GM12878 (cell line): ENCODE measurements around the gene CNPY1. TPM values are rescaled to one million over a fixed set of nuclear protein-coding genes. Genes with fewer than 3 reads are reported as not detected.

ENCODE experiments used
- ATAC-seq: fragments of 200-7000 bp; cut with Tn5 transposase; 3 replicates; pipeline ENCODE4 v1.9.1; 2020; ENCODE audit warnings: mild to moderate bottlenecking, moderate library complexity
- BruUV-seq: library from RNA; stranded (reverse); fragments of 400-500 nt; replicated peaks from 2 replicates; lab custom pipeline; 2021; lab: Mats Ljungman, UMichigan
- CTCF ChIA-PET: fragments of 300-600 bp; sonication (Branson Sonifier 250); formaldehyde crosslinking; extraction: SDS; loops from one replicate; lab custom pipeline; 2021; ENCODE audit warnings: inconsistent platforms; lab: Yijun Ruan, JAX
- POLR2A ChIA-PET: fragments of 350-600 bp; formaldehyde crosslinking; extraction: SDS; loops from one replicate; lab custom pipeline; 2021; ENCODE audit warnings: inconsistent platforms; lab: Charles Lee
- RAD21 ChIA-PET: fragments of 300-600 bp; sonication (Branson Sonifier 250); formaldehyde crosslinking; loops from one replicate; lab custom pipeline; 2023; ENCODE audit warnings: antibody characterized with exemption; ENCODE audit not compliant: unreplicated experiment; lab: Charles Lee
- SMC1A ChIA-PET: fragments of 300-600 bp; sonication (Branson Sonifier 250); formaldehyde crosslinking; loops from one replicate; lab custom pipeline; 2023; ENCODE audit not compliant: unreplicated experiment, uncharacterized antibody; lab: Charles Lee
- DNase-seq: peaks from one replicate; pipeline ENCODE4 v3.0.0-alpha.2; 2011; ENCODE audit warnings: low read depth, low spot score
- FAIRE-seq: peaks from 3 replicates; lab custom pipeline; 2011; peaks lifted over from hg19 to GRCh38; lab: Jason Lieb, UNC
- H2AFZ ChIP-seq: 2 replicates; pipeline ENCODE4 v1.6.0; 2011; ENCODE audit warnings: low read depth, low read length, control low read depth; ENCODE audit not compliant: control insufficient read depth
- H3K27ac ChIP-seq: 2 replicates; pipeline ENCODE4 v1.5.1; 2011; ENCODE audit warnings: control low read depth; ENCODE audit not compliant: control insufficient read depth, insufficient read depth
- H3K27me3 ChIP-seq, 2 experiments: replicated peaks in 1 of 2; 2 replicates each; pipeline versions ENCODE4 v1.6.0 to v1.6.1; 2011; ENCODE audit warnings: low read length in 1 of 2; ENCODE audit not compliant: control insufficient read depth in 2 of 2, insufficient read depth in 2 of 2
- H3K36me3 ChIP-seq, 2 experiments: 2 replicates each; pipeline ENCODE4 v1.5.1; 2011; ENCODE audit warnings: low read length in 1 of 2; ENCODE audit not compliant: control insufficient read depth in 2 of 2, insufficient read depth in 2 of 2
- H3K4me1 ChIP-seq: 2 replicates; pipeline ENCODE4 v1.6.1; 2011; ENCODE audit warnings: mild to moderate bottlenecking, low read length, moderate library complexity, mixed read lengths; ENCODE audit not compliant: control insufficient read depth, insufficient read depth
- H3K4me2 ChIP-seq: 2 replicates; pipeline ENCODE4 v1.6.0; 2011; ENCODE audit warnings: control low read depth; ENCODE audit not compliant: control insufficient read depth, insufficient read depth
- H3K4me3 ChIP-seq: fragments of 200-600 bp; sonication (generic); 2 replicates; pipeline ENCODE4 v1.5.1; 2016
- H3K79me2 ChIP-seq: 2 replicates; pipeline ENCODE4 v1.6.0; 2011; ENCODE audit warnings: low read length; ENCODE audit not compliant: control insufficient read depth, insufficient read depth
- H3K9ac ChIP-seq: 2 replicates; pipeline ENCODE4 v1.8.0; 2011; ENCODE audit warnings: low read length, control low read depth, mixed read lengths; ENCODE audit not compliant: control insufficient read depth, insufficient read depth
- H3K9me3 ChIP-seq: replicated peaks from 3 replicates; pipeline ENCODE4 v1.5.1; 2011; ENCODE audit warnings: mild to moderate bottlenecking, low read length; ENCODE audit not compliant: control insufficient read depth, insufficient read depth
- H4K20me1 ChIP-seq: 2 replicates; pipeline ENCODE4 v1.6.0; 2011; ENCODE audit not compliant: control insufficient read depth, insufficient read depth
- CUX1 ChIP-seq: IDR thresholded peaks from 2 replicates; pipeline ENCODE4 v1.6.1; 2012; ENCODE audit warnings: improper control_type of control experiment, low read depth, low read length; ENCODE audit not compliant: insufficient replicate concordance
- EZH2 ChIP-seq: IDR thresholded peaks from 2 replicates; pipeline ENCODE4 v1.6.1; 2012; ENCODE audit warnings: low read depth, mild to moderate bottlenecking, control low read depth, inconsistent platforms, low read length, borderline replicate concordance; ENCODE audit not compliant: control insufficient read depth
- IRF5 ChIP-seq: fragments of 450-650 bp; IDR thresholded peaks from 2 replicates; pipeline ENCODE4 v1.6.1; 2017; ENCODE audit warnings: borderline replicate concordance
- JUND ChIP-seq: IDR thresholded peaks from 2 replicates; pipeline ENCODE4 v1.6.1; 2012; ENCODE audit warnings: low read depth, mild to moderate bottlenecking, low read length, improper control_type of control experiment, moderate library complexity
- MTA2 ChIP-seq: fragments of 450-650 bp; IDR thresholded peaks from 2 replicates; pipeline ENCODE4 v1.6.1; 2016; ENCODE audit warnings: low read depth, mild to moderate bottlenecking, moderate library complexity
- MXI1 ChIP-seq: fragments of 150-350 bp; IDR thresholded peaks from 2 replicates; pipeline ENCODE4 v1.6.1; 2011; ENCODE audit warnings: low read depth, mild to moderate bottlenecking, inconsistent platforms, low read length, improper control_type of control experiment
- SMAD5 ChIP-seq: IDR thresholded peaks from 2 replicates; pipeline ENCODE4 v1.6.1; 2016; ENCODE audit warnings: antibody characterized with exemption, low read depth
- USF1 ChIP-seq: IDR thresholded peaks from 2 replicates; pipeline ENCODE4 v1.6.1; 2011; ENCODE audit warnings: borderline replicate concordance, low read depth, mild to moderate bottlenecking, moderate library complexity, mixed read lengths, low read length; ENCODE audit not compliant: insufficient read depth; ENCODE audit errors: extremely low read length
- WGBS: methylation state at CpG from one replicate; pipeline ENCODE4 v1.1.6; 2016; ENCODE audit warnings: low lambda C conversion rate; ENCODE audit not compliant: insufficient replicate concordance, insufficient coverage; ENCODE audit errors: missing lambda C conversion rate; 5-methylcytosine and 5-hydroxymethylcytosine counted together
- in situ Hi-C: fragments of 300-500 bp; cut with MboI; formaldehyde crosslinking; loops from 9 replicates; pipeline ENCODE4 v1.14.3; 2018; ENCODE audit warnings: mixed read lengths
- intact Hi-C: fragments of 100-400 bp; cut with micrococcal nuclease; formaldehyde crosslinking; loops from one replicate; pipeline ENCODE4 v1.14.2; 2022; ENCODE audit not compliant: unreplicated experiment
- polyA plus RNA-seq, 11 experiments: library from polyadenylated mRNA; depleted of rRNA in 4 of 11; unstranded in 6 of 11; stranded (reverse) in 5 of 11; fragments of >200 nt; fragmentation: Nextera tagmentation in 4 of 11; fragmentation: Illumina TruSeq in 1 of 11; extraction: Ambion mirVana in 4 of 11; extraction: Trizol in 1 of 11; gene quantifications; 1 replicate in 1 of 11; 2 replicates in 10 of 11; pipeline versions ENCODE4 v1.2.1 to v1.2.3, GENCODE V29; 2011 to 2016; ENCODE audit warnings: inconsistent platforms in 2 of 11, missing spikeins in 2 of 11, low read depth in 1 of 11
- total RNA-seq, 4 experiments: library from RNA; depleted of rRNA in 3 of 4; stranded (reverse); fragments of >200 nt in 3 of 4; fragmentation: Illumina TruSeq in 1 of 4; extraction: Trizol in 1 of 4; gene quantifications; 2 replicates each; pipeline versions ENCODE4 v1.2.1 to v1.2.3, GENCODE V29; 2013 to 2021

Gene CNPY1
- total and polyA plus RNA-seq, 10 of the 15 experiments (the other 5 are each of a cell fraction or from before 2014, with no cell fraction given): not detected

- no peak for TF ChIP-seq USF1
- no peak for TF ChIP-seq EZH2
- no peak for TF ChIP-seq MTA2
- no peak for TF ChIP-seq SMAD5
- SMC1A ChIA-PET: no interaction called here
- Histone ChIP-seq H3K4me3 (no peak overlapping the region), H3K9ac (no peak overlapping the region), H3K4me1 (no peaks in the 10 kb centered on the region), H3K36me3 (no peaks in the 10 kb centered on the region), H4K20me1 (no peaks in the 10 kb centered on the region), H2AFZ (no peak overlapping the region), H3K9me3 (no peaks in the 10 kb centered on the region), H3K4me2 (no peak overlapping the region), H3K27me3 (no peaks in the 10 kb centered on the region; a peak in 2 of 4 replicates), H3K79me2 (no peaks in the 10 kb centered on the region), H3K27ac (no peak overlapping the region)
- DNase-seq (no peak), ATAC-seq (no peak), FAIRE-seq (no peak)
- RAD21 ChIA-PET: no interaction called here
- WGBS: 42% methylated on average over 9 of the region's 9 CpGs
- CTCF ChIA-PET: no interaction called here
- intact Hi-C loops: no loop called here
- POLR2A ChIA-PET: no interaction called here
- in situ Hi-C loops: no loop called here
- BruUV-seq: no TSS peak
Observed at GRCh38 chr7:155581954-155582353, 35.6 kb upstream of the CNPY1 start.

- Histone ChIP-seq H3K4me1 (no peaks in the 10 kb centered on the region), H3K9me3 (no peaks in the 10 kb centered on the region), H3K79me2 (no peaks in the 10 kb centered on the region), H3K27me3 (no peaks in the 10 kb centered on the region; a peak in 2 of 4 replicates), H2AFZ (no peak overlapping the region), H3K4me3 (no peak overlapping the region), H3K27ac (no peak overlapping the region), H3K36me3 (no peaks in the 10 kb centered on the region), H3K9ac (no peak overlapping the region), H3K4me2 (no peak overlapping the region), H4K20me1 (no peaks in the 10 kb centered on the region)
- RAD21 ChIA-PET: no interaction called here
- in situ Hi-C loops: no loop called here
- 25% methylated on average over 11 of the region's 11 CpGs for WGBS
- intact Hi-C loops: no loop called here
- no peak for FAIRE-seq
- POLR2A ChIA-PET: no interaction called here
- BruUV-seq: no TSS peak
- SMC1A ChIA-PET: no interaction called here
- no peak for ATAC-seq
- DNase-seq: no peak
- CTCF ChIA-PET: no interaction called here
- TF ChIP-seq MXI1 (no peak), JUND (no peak), IRF5 (no peak), CUX1 (no peak)
Observed at GRCh38 chr7:155581107-155581830, 34.9 kb upstream of the CNPY1 start.
